Ovary (tissue), 3 donors: Measurements from ENCODE around the gene RUFY4.

Experiments
- CTCF ChIP-seq, 3 donors: fragments of 450-650 bp in 2 of 3; fragments of 200-600 bp in 1 of 3; IDR thresholded peaks; one replicate each; pipeline versions ENCODE4 v1.5.1 to v1.8.0; 2016 to 2022; ENCODE audit warnings: antibody characterized with exemption in 3 of 3, mild to moderate bottlenecking in 1 of 3
- EP300 ChIP-seq: sonication (generic); formaldehyde crosslinking; IDR thresholded peaks from one replicate; pipeline ENCODE4 v1.6.1; 2017; ENCODE audit warnings: antibody characterized with exemption
- POLR2A ChIP-seq: fragments of 450-650 bp; IDR thresholded peaks from one replicate; pipeline ENCODE4 v1.6.1; 2017; ENCODE audit warnings: antibody characterized with exemption, mild to moderate bottlenecking, moderate library complexity
- donor health status: DM: no; HTN: no; CAD: no.

DNA sequence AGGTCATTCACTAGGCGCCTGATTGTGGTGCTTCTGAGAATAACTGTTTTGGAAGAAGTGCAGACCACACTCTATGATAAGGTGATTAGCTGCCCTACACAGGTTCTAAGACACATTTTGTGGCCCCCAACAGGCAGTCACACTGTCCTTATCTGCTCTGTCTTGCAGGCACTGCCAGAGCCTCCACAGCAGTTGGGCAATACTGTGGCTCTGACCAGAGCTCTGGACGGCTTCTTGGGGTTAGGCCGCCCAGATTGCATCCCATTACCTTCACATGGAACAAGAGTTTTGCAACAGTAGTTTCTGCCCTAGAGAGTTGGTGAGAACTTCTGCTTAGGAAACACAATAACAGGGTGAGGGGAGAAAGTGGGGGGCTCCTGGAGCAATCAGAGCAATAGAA, 22.7 kb downstream of the RUFY4 start:
- no peak for TF ChIP-seq CTCF (IDR thresholded peaks at IDR 0.05)
- TF ChIP-seq POLR2A, result no peak
- TF ChIP-seq EP300, result no peak
